Calu3 (cell line): ENCODE results near the gene KIF19. TPM values are rescaled to one million over a fixed set of nuclear protein-coding genes. Genes with fewer than 3 reads are reported as not detected.

Experiments used
- BruUV-seq: library from RNA; stranded (reverse); fragments of 400-500 nt; replicated peaks from 2 replicates; lab custom pipeline; 2021; lab: Mats Ljungman, UMichigan
- CTCF ChIA-PET: fragments of 300-600 bp; sonication (Branson Sonifier 250); formaldehyde crosslinking; loops from one replicate; lab custom pipeline; 2022; ENCODE audit warnings: antibody characterized with exemption; lab: Charles Lee
- DNase-seq: peaks from one replicate; pipeline ENCODE4 v3.0.0; 2022
- H3K27ac Mint-ChIP-seq: one replicate; pipeline ENCODE4 v1.8.0; 2022; ENCODE audit warnings: mixed read lengths; ENCODE audit not compliant: unreplicated experiment
- H3K27me3 Mint-ChIP-seq: one replicate; pipeline ENCODE4 v1.8.0; 2022; ENCODE audit warnings: mixed read lengths; ENCODE audit not compliant: unreplicated experiment
- H3K36me3 Mint-ChIP-seq: one replicate; pipeline ENCODE4 v1.8.0; 2022; ENCODE audit warnings: mild to moderate bottlenecking, moderate library complexity, mixed read lengths; ENCODE audit not compliant: insufficient read depth, unreplicated experiment
- H3K4me1 Mint-ChIP-seq: one replicate; pipeline ENCODE4 v1.8.0; 2022; ENCODE audit warnings: mild to moderate bottlenecking, low read depth, mixed read lengths; ENCODE audit not compliant: unreplicated experiment
- H3K4me3 Mint-ChIP-seq: one replicate; pipeline ENCODE4 v1.8.0; 2022; ENCODE audit warnings: mild to moderate bottlenecking, low read depth, moderate library complexity, mixed read lengths; ENCODE audit not compliant: unreplicated experiment
- H3K9me3 Mint-ChIP-seq: one replicate; pipeline ENCODE4 v1.8.0; 2022; ENCODE audit warnings: low read depth, mixed read lengths; ENCODE audit not compliant: unreplicated experiment
- intact Hi-C: fragments of 100-400 bp; cut with micrococcal nuclease; formaldehyde crosslinking; loops from one replicate; pipeline ENCODE4 v1.10.0; 2022; ENCODE audit not compliant: unreplicated experiment
- total RNA-seq: library from RNA; stranded (reverse); gene quantifications from 2 replicates; pipeline ENCODE4 v1.2.3, GENCODE V29; 2022
- TF ChIP-seq, protein P1 (sequence below): fragments of 200-600 bp; IDR thresholded peaks from one replicate; pipeline ENCODE4 v1.8.0; 2022; ENCODE audit warnings: antibody characterized with exemption; ENCODE audit not compliant: unreplicated experiment

Gene KIF19
- total RNA-seq, 1 experiment from 2014 or later, result not detected

DNA sequence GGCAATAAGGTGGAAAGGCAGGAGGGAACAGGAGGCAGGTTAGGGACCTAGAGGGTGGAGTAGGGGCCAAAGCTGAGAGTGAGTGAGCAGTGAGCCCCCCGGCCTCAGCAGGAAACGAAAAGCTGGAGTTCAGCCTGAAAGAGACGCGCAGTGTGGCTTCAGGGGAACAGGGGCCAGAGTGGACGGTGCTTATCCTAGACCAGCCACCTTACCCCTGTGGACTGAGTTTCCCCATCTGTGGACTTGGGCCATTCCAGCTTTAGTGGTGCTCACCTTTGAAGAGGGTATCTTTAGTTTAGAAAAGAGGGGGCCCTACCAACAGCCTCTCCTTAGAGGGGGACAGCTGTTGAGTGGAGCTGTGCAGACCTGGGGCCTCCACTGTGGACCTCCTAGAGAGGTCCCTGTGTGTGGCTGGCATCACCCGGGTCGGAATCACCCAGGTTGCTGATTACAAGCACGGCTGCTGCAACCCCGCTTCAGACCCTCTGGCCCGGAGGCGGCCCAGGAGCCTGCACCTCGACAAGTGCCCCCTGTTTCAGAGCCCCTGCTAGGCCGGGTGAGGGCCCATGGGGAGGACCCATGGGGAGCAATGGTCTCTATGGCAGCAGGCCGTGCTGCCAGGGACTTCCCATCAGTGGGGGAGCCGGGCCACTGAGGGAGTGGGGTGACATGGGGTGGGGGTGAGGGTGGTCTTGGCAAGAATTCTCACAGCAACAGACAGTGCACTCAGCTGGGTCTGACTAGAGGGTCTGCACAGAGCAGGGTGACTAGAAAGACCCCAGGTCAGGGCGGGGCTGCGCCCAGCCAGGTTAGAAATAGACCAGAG, 43.9 kb downstream of the KIF19 start:
- Mint-ChIP-seq H3K27ac (no peak overlapping the region), H3K36me3 (no peaks in the 10 kb centered on the region), H3K4me1 (no peaks in the 10 kb centered on the region), H3K4me3 (no peak overlapping the region), H3K9me3 (no peaks in the 10 kb centered on the region), H3K27me3 (peaks cover 61% of the 10 kb centered on the region)
- DNase-seq, result no peak
- no TSS peak for BruUV-seq
- intact Hi-C loops, result loop anchor here (2.0 kb wide), 1 partner anchor 123 kb away; no protein-coding TSS in a partner anchor
- CTCF ChIA-PET, result interaction anchor here (2.7 kb wide), 1 partner anchor 10 kb away, joined by 17 read pairs; no protein-coding TSS in a partner anchor
- TF ChIP-seq, protein P1, sequence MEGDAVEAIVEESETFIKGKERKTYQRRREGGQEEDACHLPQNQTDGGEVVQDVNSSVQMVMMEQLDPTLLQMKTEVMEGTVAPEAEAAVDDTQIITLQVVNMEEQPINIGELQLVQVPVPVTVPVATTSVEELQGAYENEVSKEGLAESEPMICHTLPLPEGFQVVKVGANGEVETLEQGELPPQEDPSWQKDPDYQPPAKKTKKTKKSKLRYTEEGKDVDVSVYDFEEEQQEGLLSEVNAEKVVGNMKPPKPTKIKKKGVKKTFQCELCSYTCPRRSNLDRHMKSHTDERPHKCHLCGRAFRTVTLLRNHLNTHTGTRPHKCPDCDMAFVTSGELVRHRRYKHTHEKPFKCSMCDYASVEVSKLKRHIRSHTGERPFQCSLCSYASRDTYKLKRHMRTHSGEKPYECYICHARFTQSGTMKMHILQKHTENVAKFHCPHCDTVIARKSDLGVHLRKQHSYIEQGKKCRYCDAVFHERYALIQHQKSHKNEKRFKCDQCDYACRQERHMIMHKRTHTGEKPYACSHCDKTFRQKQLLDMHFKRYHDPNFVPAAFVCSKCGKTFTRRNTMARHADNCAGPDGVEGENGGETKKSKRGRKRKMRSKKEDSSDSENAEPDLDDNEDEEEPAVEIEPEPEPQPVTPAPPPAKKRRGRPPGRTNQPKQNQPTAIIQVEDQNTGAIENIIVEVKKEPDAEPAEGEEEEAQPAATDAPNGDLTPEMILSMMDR, result no peak

DNA sequence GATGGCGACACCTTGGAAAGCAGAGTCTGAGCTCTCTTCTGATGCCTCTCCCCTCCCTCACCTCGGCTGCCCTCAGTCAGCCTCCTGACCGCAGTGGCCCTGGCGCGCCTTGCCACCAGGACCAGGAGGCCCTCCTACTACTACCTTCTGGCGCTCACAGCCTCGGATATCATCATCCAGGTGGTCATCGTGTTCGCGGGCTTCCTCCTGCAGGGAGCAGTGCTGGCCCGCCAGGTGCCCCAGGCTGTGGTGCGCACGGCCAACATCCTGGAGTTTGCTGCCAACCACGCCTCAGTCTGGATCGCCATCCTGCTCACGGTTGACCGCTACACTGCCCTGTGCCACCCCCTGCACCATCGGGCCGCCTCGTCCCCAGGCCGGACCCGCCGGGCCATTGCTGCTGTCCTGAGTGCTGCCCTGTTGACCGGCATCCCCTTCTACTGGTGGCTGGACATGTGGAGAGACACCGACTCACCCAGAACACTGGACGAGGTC, 45.7 kb downstream of the KIF19 start:
- DNase-seq, result no peak
- Mint-ChIP-seq H3K9me3 (no peaks in the 10 kb centered on the region), H3K27me3 (peaks cover 57% of the 10 kb centered on the region), H3K4me3 (no peak overlapping the region), H3K27ac (no peak overlapping the region), H3K36me3 (no peaks in the 10 kb centered on the region), H3K4me1 (no peaks in the 10 kb centered on the region)
- intact Hi-C loops, result no loop called here
- TF ChIP-seq, protein P1, result no peak
- CTCF ChIA-PET, result interaction anchor here (0.6 kb wide), 1 partner anchor 103 kb away, joined by 3 read pairs; no protein-coding TSS in a partner anchor
- BruUV-seq, result no TSS peak

- no peak for DNase-seq
- TF ChIP-seq, protein P1, result no peak
- intact Hi-C loops, result no loop called here
- Mint-ChIP-seq H3K4me3 (no peak overlapping the region), H3K36me3 (no peaks in the 10 kb centered on the region), H3K4me1 (no peaks in the 10 kb centered on the region), H3K9me3 (no peaks in the 10 kb centered on the region), H3K27ac (no peak overlapping the region), H3K27me3 (peaks cover 57% of the 10 kb centered on the region)
- CTCF ChIA-PET, result no interaction called here
- no TSS peak for BruUV-seq
These were observed 46.4 kb downstream of the KIF19 start for GRCh38 chr17:74372426-74372825.

DNA sequence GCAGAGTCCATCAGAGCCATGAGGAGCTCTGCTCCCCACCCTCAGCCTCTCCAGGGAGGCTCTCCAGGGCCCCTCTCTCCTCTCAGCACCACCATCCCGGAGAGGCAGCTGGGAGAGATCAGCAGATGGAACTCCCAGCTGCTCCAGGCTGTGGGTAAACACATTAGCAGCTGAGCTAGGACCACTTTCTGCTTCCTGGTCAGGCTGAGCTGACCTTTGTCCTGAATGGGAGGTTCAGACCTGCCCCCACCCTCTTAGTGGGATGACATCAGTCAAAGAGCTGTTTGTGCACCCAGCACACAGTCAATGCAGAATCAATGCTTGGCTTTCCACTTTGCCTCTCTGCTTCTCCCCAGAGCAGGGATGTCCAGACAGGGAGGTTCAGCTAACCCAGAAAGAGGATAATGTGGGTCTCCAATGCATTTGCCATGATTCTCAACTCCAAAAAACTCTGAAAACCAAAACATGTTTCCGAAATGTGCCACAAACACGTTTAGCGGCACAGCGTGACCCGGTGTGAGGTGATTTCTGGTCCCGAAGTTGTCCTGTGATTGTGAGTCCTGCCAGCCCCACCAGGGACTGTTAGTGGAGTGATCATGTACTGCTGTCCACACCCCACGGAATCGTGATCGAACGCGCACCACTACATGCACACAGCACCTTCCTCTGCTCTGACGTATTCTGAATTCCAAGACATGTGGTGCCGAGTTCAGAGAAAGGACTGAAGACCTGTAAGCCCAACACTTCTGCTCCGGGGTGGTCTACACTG, 48.0 kb downstream of the KIF19 start:
- H3K9me3 Mint-ChIP-seq, result no peaks in the 10 kb centered on the region
- no peaks in the 10 kb centered on the region for H3K36me3 Mint-ChIP-seq
- no peak overlapping the region for H3K4me3 Mint-ChIP-seq
- DNase-seq, result peak; percentile 18
- H3K27me3 Mint-ChIP-seq, result peaks cover 57% of the 10 kb centered on the region
- H3K4me1 Mint-ChIP-seq, result no peaks in the 10 kb centered on the region
- TF ChIP-seq, protein P1, result no peak
- CTCF ChIA-PET, result interaction anchor here (0.7 kb wide), 1 partner anchor 10 kb away, joined by 3 read pairs; no protein-coding TSS in a partner anchor
- BruUV-seq, result no TSS peak
- H3K27ac Mint-ChIP-seq, result no peak overlapping the region
- intact Hi-C loops, result no loop called here
